WTC11 (cell line): Measurements from ENCODE around the gene TCOF1. TPM values are rescaled to one million over a fixed set of nuclear protein-coding genes. Genes with fewer than 3 reads are reported as not detected.

Experiments used
- ATAC-seq: fragments of 200-7000 bp; cut with Tn5 transposase; 2 replicates; pipeline ENCODE4 v1.10.0; 2021; ENCODE audit warnings: mild to moderate bottlenecking, moderate library complexity
- CTCF ChIA-PET: fragments of 300-600 bp; sonication (Branson Sonifier 250); formaldehyde crosslinking; loops from one replicate; lab custom pipeline; 2021; ENCODE audit warnings: antibody characterized with exemption; lab: Charles Lee
- POLR2A ChIA-PET: fragments of 350-600 bp; sonication (Branson Sonifier 250); formaldehyde crosslinking; loops from one replicate; lab custom pipeline; 2021; ENCODE audit warnings: antibody characterized with exemption; lab: Charles Lee
- DNase-seq: peaks from one replicate; pipeline ENCODE4 v3.0.0; 2021; ENCODE audit warnings: low spot score
- H3K27ac Mint-ChIP-seq: 2 replicates; pipeline ENCODE4 v1.8.0; 2021; ENCODE audit warnings: mixed read lengths
- H3K27me3 Mint-ChIP-seq: 2 replicates; pipeline ENCODE4 v1.8.0; 2021; ENCODE audit warnings: low read depth, mild to moderate bottlenecking, moderate library complexity, mixed read lengths
- H3K36me3 Mint-ChIP-seq: 2 replicates; pipeline ENCODE4 v1.8.0; 2021; ENCODE audit warnings: mixed read lengths
- H3K4me1 Mint-ChIP-seq: 2 replicates; pipeline ENCODE4 v1.8.0; 2022; ENCODE audit warnings: mixed read lengths
- H3K4me3 Mint-ChIP-seq: 2 replicates; pipeline ENCODE4 v1.8.0; 2021; ENCODE audit warnings: mild to moderate bottlenecking, moderate library complexity, mixed read lengths
- H3K9me3 Mint-ChIP-seq: 2 replicates; pipeline ENCODE4 v1.8.0; 2021; ENCODE audit warnings: mixed read lengths
- AFF4 ChIP-seq: sonication (generic); formaldehyde crosslinking; IDR thresholded peaks from 2 replicates; pipeline ENCODE4 v1.8.1; 2023; ENCODE audit warnings: mild to moderate bottlenecking, missing genetic modification reagents, borderline replicate concordance
- ESRRA ChIP-seq: sonication (generic); formaldehyde crosslinking; IDR thresholded peaks from 2 replicates; pipeline ENCODE4 v1.8.1; 2022; ENCODE audit warnings: mild to moderate bottlenecking, missing genetic modification reagents, borderline replicate concordance
- IRF2 ChIP-seq: sonication (generic); formaldehyde crosslinking; IDR thresholded peaks from 2 replicates; pipeline ENCODE4 v1.8.0; 2022; ENCODE audit warnings: low read depth, missing genetic modification reagents, borderline replicate concordance
- MLX ChIP-seq: sonication (generic); formaldehyde crosslinking; IDR thresholded peaks from 2 replicates; pipeline ENCODE4 v1.8.1; 2023; ENCODE audit warnings: mild to moderate bottlenecking, missing genetic modification reagents, moderate library complexity
- NFE2L1 ChIP-seq: sonication (generic); formaldehyde crosslinking; IDR thresholded peaks from 2 replicates; pipeline ENCODE4 v1.8.1; 2023; ENCODE audit warnings: missing genetic modification reagents
- NR1H2 ChIP-seq: sonication (generic); formaldehyde crosslinking; IDR thresholded peaks from 2 replicates; pipeline ENCODE4 v1.9.0; 2021; ENCODE audit warnings: mild to moderate bottlenecking, moderate library complexity, missing genetic modification reagents
- OVOL2 ChIP-seq: fragments of 250-450 bp; sonication (Bioruptor Pico); IDR thresholded peaks from 2 replicates; pipeline ENCODE4 v1.9.0; 2021; ENCODE audit warnings: mild to moderate bottlenecking, borderline replicate concordance
- RORB ChIP-seq: fragments of 250-450 bp; sonication (Bioruptor Pico); IDR thresholded peaks from 2 replicates; pipeline ENCODE4 v1.9.0; 2021; ENCODE audit warnings: mild to moderate bottlenecking
- ZMAT4 ChIP-seq: fragments of 250-450 bp; sonication (Bioruptor Pico); IDR thresholded peaks from 2 replicates; pipeline ENCODE4 v1.9.0; 2021; ENCODE audit warnings: mild to moderate bottlenecking
- ZNF281 ChIP-seq: sonication (generic); formaldehyde crosslinking; IDR thresholded peaks from 2 replicates; pipeline ENCODE4 v1.8.0; 2023; ENCODE audit warnings: mild to moderate bottlenecking, missing genetic modification reagents
- ZNF396 ChIP-seq: fragments of 250-450 bp; sonication (Bioruptor Pico); IDR thresholded peaks from 2 replicates; pipeline ENCODE4 v1.8.0; 2021; ENCODE audit warnings: mild to moderate bottlenecking, moderate library complexity, borderline replicate concordance
- ZNF532 ChIP-seq: fragments of 250-450 bp; sonication (Bioruptor Pico); IDR thresholded peaks from 2 replicates; pipeline ENCODE4 v1.9.0; 2021; ENCODE audit warnings: mild to moderate bottlenecking, borderline replicate concordance
- ZSCAN18 ChIP-seq: fragments of 250-450 bp; sonication (Bioruptor Pico); IDR thresholded peaks from 2 replicates; pipeline ENCODE4 v2.1.2; 2022; ENCODE audit warnings: mild to moderate bottlenecking, moderate library complexity
- total RNA-seq: library from RNA; stranded (reverse); gene quantifications from 3 replicates; pipeline ENCODE4 v1.2.3, GENCODE V29; 2021

TCOF1 gene
- total RNA-seq, 1 experiment from 2014 or later, result 174 TPM

- TF ChIP-seq ZNF532 (CRISPR knock-in tag) (no peak), ZMAT4 (CRISPR knock-in tag) (no peak)
These were observed 27.2 kb downstream of the TCOF1 start (continued) for GRCh38 chr5:150384701-150385100.

- POLR2A ChIA-PET, result interaction anchor here (0.9 kb wide), 1 partner anchor 9 kb away, joined by 4 read pairs; no protein-coding TSS in a partner anchor
- CTCF ChIA-PET, result interaction anchor here (1.1 to 3.2 kb wide), 2 partner anchors 12 to 114 kb away, joined by 3 to 13 read pairs; no protein-coding TSS in a partner anchor
- no peak for TF ChIP-seq IRF2 (CRISPR knock-in tag)
- Mint-ChIP-seq H3K4me1 (no peaks in the 10 kb centered on the region), H3K36me3 (peaks cover 76% of the 10 kb centered on the region), H3K27ac (no peak overlapping the region), H3K27me3 (no peaks in the 10 kb centered on the region), H3K9me3 (no peaks in the 10 kb centered on the region), H3K4me3 (no peak overlapping the region)
- ATAC-seq (no peak), DNase-seq (no peak)
These were observed 28.7 kb downstream of the TCOF1 start for GRCh38 chr5:150386024-150386855.

GRCh38 chr5:150389531-150390266 is 32.2 kb downstream of the TCOF1 start:
- Mint-ChIP-seq H3K4me3 (no peak overlapping the region), H3K27ac (no peak overlapping the region), H3K4me1 (no peaks in the 10 kb centered on the region), H3K27me3 (no peaks in the 10 kb centered on the region), H3K36me3 (peaks cover 64% of the 10 kb centered on the region), H3K9me3 (no peaks in the 10 kb centered on the region)
- ATAC-seq (peak; percentile 43), DNase-seq (no peak)
- POLR2A ChIA-PET, result interaction anchor here (0.7 kb wide), 1 partner anchor 88 kb away, joined by 3 read pairs; no protein-coding TSS in a partner anchor
- CTCF ChIA-PET, result interaction anchor here (0.6 to 1.0 kb wide), 2 partner anchors 9 to 168 kb away, joined by 3 read pairs; no protein-coding TSS in a partner anchor
- TF ChIP-seq ESRRA (CRISPR knock-in tag), result no peak
- no peak for TF ChIP-seq ZSCAN18
- TF ChIP-seq ZNF281 (CRISPR knock-in tag), result no peak
- no peak for TF ChIP-seq ZNF396
- no peak for TF ChIP-seq NR1H2
- no peak for TF ChIP-seq RORB (CRISPR knock-in tag)
- TF ChIP-seq OVOL2 (CRISPR knock-in tag), result no peak
- TF ChIP-seq AFF4, result no peak
- TF ChIP-seq ZMAT4 (CRISPR knock-in tag), result no peak
- TF ChIP-seq NFE2L1 (CRISPR knock-in tag), result no peak
- TF ChIP-seq MLX, result no peak
